A673 (cell line): Measurements from ENCODE around the gene TENM3. TPM values are rescaled to one million over a fixed set of nuclear protein-coding genes. Genes with fewer than 3 reads are reported as not detected.

ENCODE experiments used
- BruUV-seq: library from RNA; stranded (reverse); fragments of 400-500 nt; replicated peaks from 2 replicates; lab custom pipeline; 2021; lab: Mats Ljungman, UMichigan
- CTCF ChIA-PET: fragments of 300-600 bp; sonication (Branson Sonifier 250); formaldehyde crosslinking; loops from one replicate; lab custom pipeline; 2022; ENCODE audit warnings: antibody characterized with exemption; lab: Charles Lee
- POLR2A ChIA-PET: fragments of 300-600 bp; sonication (Branson Sonifier 250); formaldehyde crosslinking; loops from one replicate; lab custom pipeline; 2022; ENCODE audit warnings: antibody characterized with exemption; ENCODE audit not compliant: low non-redundant PET; lab: Charles Lee
- DNase-seq: peaks from one replicate; pipeline ENCODE4 v3.0.0-alpha.2; 2015; ENCODE audit warnings: low spot score
- H3K27ac ChIP-seq: fragments of 200-600 bp; sonication (generic); 2 replicates; pipeline ENCODE4 v1.5.1; 2016; ENCODE audit warnings: mixed run types, low read depth, mild to moderate bottlenecking, mixed read lengths, antibody characterized with exemption, low read length; ENCODE audit not compliant: poor library complexity, severe bottlenecking
- H3K27me3 ChIP-seq: fragments of 200-600 bp; sonication (generic); replicated peaks from 2 replicates; pipeline ENCODE4 v1.6.1; 2017; ENCODE audit warnings: mixed run types, low read depth, mild to moderate bottlenecking, mixed read lengths, antibody characterized with exemption, low read length; ENCODE audit not compliant: insufficient read depth, poor library complexity
- H3K36me3 ChIP-seq: fragments of 200-600 bp; sonication (generic); 2 replicates; pipeline ENCODE4 v1.6.1; 2016; ENCODE audit warnings: mixed run types, mild to moderate bottlenecking, mixed read lengths, antibody characterized with exemption, low read length; ENCODE audit not compliant: insufficient read depth, poor library complexity, severe bottlenecking
- H3K4me1 ChIP-seq: fragments of 200-600 bp; sonication (generic); 2 replicates; pipeline ENCODE4 v1.6.1; 2017; ENCODE audit warnings: mixed run types, mild to moderate bottlenecking, mixed read lengths, antibody characterized with exemption, low read length; ENCODE audit not compliant: insufficient read depth, poor library complexity, severe bottlenecking
- H3K4me3 ChIP-seq: fragments of 200-600 bp; sonication (generic); 2 replicates; pipeline ENCODE4 v1.5.1; 2016; ENCODE audit warnings: low read depth, mixed run types, mild to moderate bottlenecking, mixed read lengths, low read length; ENCODE audit not compliant: poor library complexity, severe bottlenecking
- H3K9me3 ChIP-seq: fragments of 200-600 bp; sonication (generic); 2 replicates; pipeline ENCODE4 v1.6.1; 2016; ENCODE audit warnings: mixed run types, low read depth, mild to moderate bottlenecking, mixed read lengths, antibody characterized with exemption, low read length; ENCODE audit not compliant: poor library complexity, severe bottlenecking
- EZH2 ChIP-seq: fragments of 200-600 bp; sonication (generic); IDR thresholded peaks from 2 replicates; pipeline ENCODE4 v1.6.1; 2017; ENCODE audit warnings: borderline replicate concordance, low read depth, mild to moderate bottlenecking, mixed read lengths, antibody characterized with exemption, low read length; ENCODE audit not compliant: poor library complexity, severe bottlenecking
- intact Hi-C: fragments of 100-400 bp; cut with micrococcal nuclease; formaldehyde crosslinking; loops from one replicate; pipeline ENCODE4 v1.10.0; 2022; ENCODE audit not compliant: unreplicated experiment
- total RNA-seq: library from RNA; stranded (reverse); gene quantifications from 2 replicates; pipeline ENCODE4 v1.2.3, GENCODE V29; 2021
- TF ChIP-seq, protein P1 (sequence below): fragments of 300-800, 200-600 bp; sonication (generic); conservative IDR thresholded peaks from 2 replicates; pipeline ENCODE4 v1.5.1; 2017; ENCODE audit warnings: low read depth, mild to moderate bottlenecking, antibody characterized with exemption, low read length, moderate library complexity, mixed read lengths

Gene TENM3
- total RNA-seq, 1 experiment from 2014 or later: 26.4 TPM

DNA sequence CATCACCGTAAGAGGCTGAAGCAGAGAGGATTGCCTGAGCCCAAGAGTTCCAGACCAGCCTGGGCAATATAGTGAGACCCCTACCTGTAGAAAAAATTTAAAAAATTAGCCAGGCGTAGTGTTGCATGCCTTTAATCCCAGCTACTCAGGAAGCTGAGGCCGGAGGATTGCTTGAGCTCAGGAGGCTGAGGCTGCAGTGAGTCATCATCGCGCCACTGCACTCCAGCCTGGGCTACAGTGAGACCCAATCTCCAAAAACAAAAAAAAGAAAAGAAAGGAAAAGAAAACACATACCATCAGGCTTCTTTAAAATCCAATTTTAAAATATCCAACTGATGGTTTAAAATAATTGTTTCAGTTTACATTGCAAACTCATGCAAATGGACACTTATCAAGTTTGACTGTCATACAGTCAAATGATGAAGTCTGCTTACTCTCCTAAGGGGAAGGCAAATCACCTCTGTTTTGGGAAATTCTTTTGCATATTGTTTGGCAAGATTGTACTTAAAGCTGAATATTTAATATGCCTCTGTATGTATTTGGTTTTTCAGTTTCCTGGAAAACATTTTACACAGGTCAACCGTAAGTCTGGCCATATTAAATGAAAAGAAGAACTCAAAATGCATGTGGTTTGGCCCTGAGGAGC is 23.7 kb upstream of the TENM3 start:
- ChIA-PET POLR2A (no interaction called here), CTCF (no interaction called here)
- BruUV-seq: no TSS peak
- intact Hi-C loops: no loop called here
- no peaks in the 10 kb centered on the region for H3K9me3 ChIP-seq
- no peak overlapping the region for H3K4me3 ChIP-seq
- H3K27me3 ChIP-seq: no peaks in the 10 kb centered on the region
- no peak for DNase-seq
- H3K27ac ChIP-seq: no peak overlapping the region
- no peaks in the 10 kb centered on the region for H3K36me3 ChIP-seq
- no peaks in the 10 kb centered on the region for H3K4me1 ChIP-seq
- no peak for TF ChIP-seq EZH2
- TF ChIP-seq, protein P1, sequence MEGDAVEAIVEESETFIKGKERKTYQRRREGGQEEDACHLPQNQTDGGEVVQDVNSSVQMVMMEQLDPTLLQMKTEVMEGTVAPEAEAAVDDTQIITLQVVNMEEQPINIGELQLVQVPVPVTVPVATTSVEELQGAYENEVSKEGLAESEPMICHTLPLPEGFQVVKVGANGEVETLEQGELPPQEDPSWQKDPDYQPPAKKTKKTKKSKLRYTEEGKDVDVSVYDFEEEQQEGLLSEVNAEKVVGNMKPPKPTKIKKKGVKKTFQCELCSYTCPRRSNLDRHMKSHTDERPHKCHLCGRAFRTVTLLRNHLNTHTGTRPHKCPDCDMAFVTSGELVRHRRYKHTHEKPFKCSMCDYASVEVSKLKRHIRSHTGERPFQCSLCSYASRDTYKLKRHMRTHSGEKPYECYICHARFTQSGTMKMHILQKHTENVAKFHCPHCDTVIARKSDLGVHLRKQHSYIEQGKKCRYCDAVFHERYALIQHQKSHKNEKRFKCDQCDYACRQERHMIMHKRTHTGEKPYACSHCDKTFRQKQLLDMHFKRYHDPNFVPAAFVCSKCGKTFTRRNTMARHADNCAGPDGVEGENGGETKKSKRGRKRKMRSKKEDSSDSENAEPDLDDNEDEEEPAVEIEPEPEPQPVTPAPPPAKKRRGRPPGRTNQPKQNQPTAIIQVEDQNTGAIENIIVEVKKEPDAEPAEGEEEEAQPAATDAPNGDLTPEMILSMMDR: no peak

DNA sequence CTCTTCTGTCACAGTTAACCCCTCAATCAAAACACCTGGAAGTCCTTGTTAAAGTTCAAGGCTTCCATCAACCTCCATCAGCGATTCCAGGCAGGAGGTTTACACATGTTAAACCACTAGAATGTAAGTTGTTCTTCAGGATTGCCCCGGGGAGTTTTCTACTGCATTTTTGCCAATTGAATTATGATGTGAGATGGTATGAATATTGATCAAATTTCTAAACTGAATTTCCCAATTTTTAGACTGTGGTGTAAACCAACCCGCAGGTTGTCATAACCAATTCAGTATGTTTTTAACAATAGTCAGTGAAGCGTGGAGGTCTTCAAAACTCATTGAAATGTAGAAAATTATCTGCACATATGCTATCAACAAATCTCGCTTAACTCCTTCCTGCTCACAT is 21.2 kb upstream of the TENM3 start:
- intact Hi-C loops: no loop called here
- H3K9me3 ChIP-seq: no peaks in the 10 kb centered on the region
- BruUV-seq: no TSS peak
- no peak for TF ChIP-seq EZH2
- TF ChIP-seq, protein P1: no peak
- H3K4me3 ChIP-seq: no peak overlapping the region
- POLR2A ChIA-PET: no interaction called here
- no peak overlapping the region for H3K27ac ChIP-seq
- CTCF ChIA-PET: no interaction called here
- DNase-seq: no peak
- H3K36me3 ChIP-seq: no peaks in the 10 kb centered on the region
- no peaks in the 10 kb centered on the region for H3K27me3 ChIP-seq
- no peaks in the 10 kb centered on the region for H3K4me1 ChIP-seq

DNA sequence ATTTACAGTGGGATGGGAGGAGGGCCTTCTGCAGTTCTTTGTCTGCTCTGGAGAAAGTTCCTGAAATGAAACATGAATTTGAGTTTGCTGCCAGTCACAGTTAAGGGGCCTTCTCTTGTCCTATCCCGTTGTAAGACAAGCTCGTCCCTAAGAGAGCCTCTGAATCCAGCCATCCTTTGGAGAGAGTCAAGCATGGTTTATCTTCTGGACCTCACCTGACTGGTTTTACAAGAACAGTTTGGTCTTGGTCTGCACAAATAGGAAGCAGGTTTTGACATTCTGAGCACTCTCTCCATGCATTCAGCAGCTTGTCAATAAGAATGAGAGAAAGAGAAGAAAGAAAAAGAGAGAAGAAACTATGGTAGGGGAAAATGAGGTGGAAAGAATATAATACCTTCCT is 20.4 kb upstream of the TENM3 start:
- Histone ChIP-seq H3K4me3 (no peak overlapping the region), H3K36me3 (no peaks in the 10 kb centered on the region), H3K4me1 (no peaks in the 10 kb centered on the region), H3K27ac (no peak overlapping the region), H3K27me3 (no peaks in the 10 kb centered on the region), H3K9me3 (no peaks in the 10 kb centered on the region)
- intact Hi-C loops: no loop called here
- CTCF ChIA-PET: no interaction called here
- no peak for TF ChIP-seq EZH2
- TF ChIP-seq, protein P1: no peak
- POLR2A ChIA-PET: no interaction called here
- no peak for DNase-seq
- no TSS peak for BruUV-seq
